Glutamatergic neuron (in vitro differentiated cells): ENCODE data around the gene NUP62CL. TPM values are rescaled to one million over a fixed set of nuclear protein-coding genes. Genes with fewer than 3 reads are reported as not detected.

ENCODE experiments used
- DNase-seq: peaks from one replicate; pipeline ENCODE4 v3.0.0; 2022
- H3K27ac Mint-ChIP-seq: one replicate; pipeline ENCODE4 v1.8.0; 2020; ENCODE audit warnings: mild to moderate bottlenecking, mixed read lengths, inconsistent platforms; ENCODE audit not compliant: unreplicated experiment
- H3K27me3 Mint-ChIP-seq: one replicate; pipeline ENCODE4 v1.8.0; 2020; ENCODE audit warnings: mild to moderate bottlenecking, moderate library complexity, mixed read lengths, inconsistent platforms; ENCODE audit not compliant: unreplicated experiment
- H3K36me3 Mint-ChIP-seq: one replicate; pipeline ENCODE4 v1.8.0; 2020; ENCODE audit warnings: mild to moderate bottlenecking, mixed read lengths, inconsistent platforms; ENCODE audit not compliant: unreplicated experiment
- H3K4me1 Mint-ChIP-seq: one replicate; pipeline ENCODE4 v1.8.0; 2020; ENCODE audit warnings: mild to moderate bottlenecking, low read depth, mixed read lengths, inconsistent platforms; ENCODE audit not compliant: unreplicated experiment
- H3K4me3 Mint-ChIP-seq: one replicate; pipeline ENCODE4 v1.8.0; 2020; ENCODE audit warnings: mild to moderate bottlenecking, mixed read lengths, inconsistent platforms; ENCODE audit not compliant: unreplicated experiment
- H3K9me3 Mint-ChIP-seq: one replicate; pipeline ENCODE4 v1.8.0; 2020; ENCODE audit warnings: mild to moderate bottlenecking, moderate library complexity, mixed read lengths, inconsistent platforms; ENCODE audit not compliant: unreplicated experiment
- CTCF ChIP-seq: fragments of 200-600 bp; sonication (generic); IDR thresholded peaks from one replicate; pipeline ENCODE4 v1.5.0; 2021; ENCODE audit not compliant: partially characterized antibody, unreplicated experiment
- total RNA-seq: library from RNA; stranded (reverse); fragmentation: NEBNext Ultra II Directional; extraction: Animal tissue kit (Norgen Biotek cat#: 25700); gene quantifications from one replicate; pipeline ENCODE4 v1.2.1, GENCODE V29; 2021; ENCODE audit not compliant: unreplicated experiment

Gene NUP62CL
- total RNA-seq, 1 donor from 2014 or later, result 1.6 TPM

- no peaks in the 10 kb centered on the region for H3K27me3 Mint-ChIP-seq
These were observed 53.2 kb downstream of the NUP62CL start for GRCh38 chrX:107153005-107153404.

GRCh38 chrX:107146670-107147069 lies 59.6 kb downstream of the NUP62CL start:
- H3K27ac Mint-ChIP-seq, result no peak overlapping the region
- no peak for DNase-seq

More at GRCh38 chrX:107153005-107153404, 53.2 kb downstream of the NUP62CL start:
- no peak for TF ChIP-seq CTCF
- H3K4me1 Mint-ChIP-seq, result no peaks in the 10 kb centered on the region
- H3K4me3 Mint-ChIP-seq, result no peak overlapping the region
- peaks cover 3% of the 10 kb centered on the region for H3K9me3 Mint-ChIP-seq
- H3K36me3 Mint-ChIP-seq, result no peaks in the 10 kb centered on the region
- H3K27ac Mint-ChIP-seq, result no peak overlapping the region
- no peak for DNase-seq

GRCh38 chrX:107135965-107136307 lies 70.3 kb downstream of the NUP62CL start:
- Mint-ChIP-seq H3K4me3 (no peak overlapping the region), H3K9me3 (no peaks in the 10 kb centered on the region), H3K36me3 (no peaks in the 10 kb centered on the region), H3K27ac (no peak overlapping the region), H3K4me1 (no peaks in the 10 kb centered on the region), H3K27me3 (no peaks in the 10 kb centered on the region)
- DNase-seq, result no peak
- no peak for TF ChIP-seq CTCF

More at GRCh38 chrX:107146670-107147069, 59.6 kb downstream of the NUP62CL start:
- no peaks in the 10 kb centered on the region for H3K36me3 Mint-ChIP-seq
- no peaks in the 10 kb centered on the region for H3K27me3 Mint-ChIP-seq
- no peaks in the 10 kb centered on the region for H3K4me1 Mint-ChIP-seq
- no peak for TF ChIP-seq CTCF
- H3K4me3 Mint-ChIP-seq, result no peak overlapping the region
- H3K9me3 Mint-ChIP-seq, result no peaks in the 10 kb centered on the region

- Mint-ChIP-seq H3K27me3 (no peaks in the 10 kb centered on the region), H3K9me3 (no peaks in the 10 kb centered on the region)
- TF ChIP-seq CTCF, result no peak
These were observed 70.9 kb downstream of the NUP62CL start for GRCh38 chrX:107135049-107135964.

GRCh38 chrX:107123750-107124149 lies 82.5 kb downstream of the NUP62CL start:
- Mint-ChIP-seq H3K9me3 (no peaks in the 10 kb centered on the region), H3K4me3 (no peak overlapping the region), H3K36me3 (no peaks in the 10 kb centered on the region), H3K27ac (no peak overlapping the region), H3K4me1 (no peaks in the 10 kb centered on the region), H3K27me3 (no peaks in the 10 kb centered on the region)
- no peak for DNase-seq
- no peak for TF ChIP-seq CTCF

More at GRCh38 chrX:107135049-107135964, 70.9 kb downstream of the NUP62CL start:
- H3K27ac Mint-ChIP-seq, result no peak overlapping the region
- no peaks in the 10 kb centered on the region for H3K4me1 Mint-ChIP-seq
- no peak for DNase-seq
- no peaks in the 10 kb centered on the region for H3K36me3 Mint-ChIP-seq
- H3K4me3 Mint-ChIP-seq, result no peak overlapping the region
